PC-3 (cell line): ENCODE data around the gene TLE5. TPM values are rescaled to one million over a fixed set of nuclear protein-coding genes. Genes with fewer than 3 reads are reported as not detected.

Source experiments
- ATAC-seq: fragments of 200-7000 bp; cut with Tn5 transposase; 2 replicates; pipeline ENCODE4 v1.9.1; 2020; ENCODE audit warnings: mild to moderate bottlenecking, moderate library complexity
- BruUV-seq: library from RNA; stranded (reverse); fragments of 400-500 nt; replicated peaks from 2 replicates; lab custom pipeline; 2021; lab: Mats Ljungman, UMichigan
- CTCF ChIA-PET: fragments of 300-600 bp; sonication (Branson Sonifier 250); formaldehyde crosslinking; loops from one replicate; lab custom pipeline; 2022; ENCODE audit warnings: antibody characterized with exemption; lab: Charles Lee
- POLR2A ChIA-PET: fragments of 300-600 bp; sonication (Branson Sonifier 250); formaldehyde crosslinking; loops from one replicate; lab custom pipeline; 2022; ENCODE audit warnings: antibody characterized with exemption; ENCODE audit not compliant: unreplicated experiment; lab: Charles Lee
- DNase-seq: peaks from one replicate; pipeline ENCODE4 v3.0.0-alpha.2; 2015
- H2AFZ ChIP-seq: fragments of 300-600 bp; sonication (generic); 2 replicates; pipeline ENCODE4 v1.6.0; 2016; ENCODE audit warnings: antibody characterized with exemption, low read length
- H3F3A ChIP-seq: fragments of 300-600 bp; sonication (generic); one replicate; pipeline ENCODE4 v1.6.0; 2017; ENCODE audit warnings: antibody characterized with exemption, low read length, control low read depth, mild to moderate bottlenecking; ENCODE audit not compliant: unreplicated experiment
- H3K27ac ChIP-seq: fragments of 300-600 bp; sonication (generic); 2 replicates; pipeline ENCODE4 v1.5.1; 2016; ENCODE audit warnings: mild to moderate bottlenecking, low read length
- H3K27me3 ChIP-seq: fragments of 300-600 bp; sonication (generic); 2 replicates; pipeline ENCODE4 v1.6.1; 2016; ENCODE audit warnings: low read length, mixed read lengths
- H3K36me3 ChIP-seq: fragments of 300-600 bp; sonication (generic); 2 replicates; pipeline ENCODE4 v1.6.1; 2016; ENCODE audit warnings: low read depth, mixed run types, low read length, mixed read lengths
- H3K4me1 ChIP-seq: fragments of 300-600 bp; sonication (generic); 2 replicates; pipeline ENCODE4 v1.5.1; 2016; ENCODE audit warnings: low read length; ENCODE audit not compliant: insufficient read depth
- H3K4me2 ChIP-seq: fragments of 300-600 bp; sonication (generic); 2 replicates; pipeline ENCODE4 v1.6.0; 2016; ENCODE audit warnings: low read length
- H3K4me3 ChIP-seq: fragments of 300-600 bp; sonication (generic); 2 replicates; pipeline ENCODE4 v1.5.1; 2016; ENCODE audit warnings: mild to moderate bottlenecking, low read length, mixed read lengths
- H3K79me2 ChIP-seq: fragments of 300-600 bp; sonication (generic); 2 replicates; pipeline ENCODE4 v1.6.1; 2017; ENCODE audit warnings: low read length, mixed read lengths
- H3K9ac ChIP-seq: fragments of 300-600 bp; sonication (generic); 2 replicates; pipeline ENCODE4 v1.6.0; 2016; ENCODE audit warnings: mild to moderate bottlenecking, low read length
- H3K9me2 ChIP-seq: fragments of 300-600 bp; sonication (generic); replicated peaks from 2 replicates; pipeline ENCODE4 v1.6.1; 2016; ENCODE audit warnings: mixed run types, low read length, mixed read lengths
- H3K9me3 ChIP-seq: fragments of 300-600 bp; sonication (generic); 2 replicates; pipeline ENCODE4 v1.6.1; 2016; ENCODE audit warnings: low read length, mixed read lengths
- H4K20me1 ChIP-seq: fragments of 300-600 bp; sonication (generic); 2 replicates; pipeline ENCODE4 v1.6.1; 2016; ENCODE audit warnings: low read length, mixed read lengths
- EZH2 ChIP-seq: fragments of 300-600 bp; sonication (generic); IDR thresholded peaks from one replicate; pipeline ENCODE4 v1.6.1; 2017; ENCODE audit warnings: antibody characterized with exemption, mild to moderate bottlenecking, low read length; ENCODE audit not compliant: unreplicated experiment
- EZH2phosphoT487 ChIP-seq: fragments of 300-600 bp; sonication (generic); IDR thresholded peaks from 2 replicates; pipeline ENCODE4 v1.6.1; 2018; ENCODE audit warnings: mild to moderate bottlenecking, antibody characterized with exemption, low read length, borderline replicate concordance
- intact Hi-C: fragments of 100-400 bp; cut with micrococcal nuclease; formaldehyde crosslinking; loops from 2 replicates; pipeline ENCODE4 v1.9.0; 2023
- total RNA-seq: library from RNA; depleted of rRNA; stranded (reverse); fragments of >200 nt; gene quantifications from 2 replicates; pipeline ENCODE4 v1.2.3, GENCODE V29; 2014; rRNA removed
- TF ChIP-seq, protein P1 (sequence below): fragments of 300-600 bp; sonication (generic); conservative IDR thresholded peaks from 2 replicates; pipeline ENCODE4 v1.5.1; 2017; ENCODE audit warnings: antibody characterized with exemption, low read depth, mild to moderate bottlenecking, low read length

The TLE5 gene
- total RNA-seq, 1 experiment from 2014 or later = 351 TPM

DNA sequence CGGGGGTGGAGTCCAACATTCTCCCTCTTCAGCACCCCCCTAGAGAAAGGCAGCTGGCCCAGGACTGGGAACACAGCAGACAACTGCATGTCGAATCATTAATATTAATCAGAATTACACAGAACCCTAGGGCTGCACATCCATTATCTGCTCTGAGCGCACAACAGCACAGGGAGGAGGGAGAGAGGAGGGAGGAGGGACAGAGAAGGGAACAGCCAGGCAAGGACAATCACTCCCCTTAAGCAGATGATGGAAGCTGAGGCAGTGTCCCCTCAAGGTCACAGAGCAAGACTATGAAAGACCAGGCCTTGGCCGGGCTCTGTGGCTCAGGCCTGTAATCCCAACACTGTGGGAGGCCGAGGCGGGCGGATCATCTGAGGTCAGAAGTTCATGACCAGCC is 59.2 kb downstream of the TLE5 start:
- ChIA-PET POLR2A (interaction anchor here (0.7 kb wide), 1 partner anchor 33 kb away, joined by 6 read pairs; no protein-coding TSS in a partner anchor), CTCF (no interaction called here)
- H3K9ac ChIP-seq = no peak overlapping the region
- H4K20me1 ChIP-seq = no peaks in the 10 kb centered on the region
- no peaks in the 10 kb centered on the region for H3K27me3 ChIP-seq
- H2AFZ ChIP-seq = no peak overlapping the region
- H3K4me3 ChIP-seq = no peak overlapping the region
- no peaks in the 10 kb centered on the region for H3K9me3 ChIP-seq
- H3F3A ChIP-seq = no peaks in the 10 kb centered on the region
- no TSS peak for BruUV-seq
- no peak overlapping the region for H3K4me2 ChIP-seq
- intact Hi-C loops = no loop called here
- H3K4me1 ChIP-seq = no peaks in the 10 kb centered on the region
- no peaks in the 10 kb centered on the region for H3K79me2 ChIP-seq
- H3K9me2 ChIP-seq = no peaks in the 10 kb centered on the region
- no peak overlapping the region for H3K27ac ChIP-seq
- no peaks in the 10 kb centered on the region for H3K36me3 ChIP-seq
- ATAC-seq = no peak
- TF ChIP-seq, protein P1, sequence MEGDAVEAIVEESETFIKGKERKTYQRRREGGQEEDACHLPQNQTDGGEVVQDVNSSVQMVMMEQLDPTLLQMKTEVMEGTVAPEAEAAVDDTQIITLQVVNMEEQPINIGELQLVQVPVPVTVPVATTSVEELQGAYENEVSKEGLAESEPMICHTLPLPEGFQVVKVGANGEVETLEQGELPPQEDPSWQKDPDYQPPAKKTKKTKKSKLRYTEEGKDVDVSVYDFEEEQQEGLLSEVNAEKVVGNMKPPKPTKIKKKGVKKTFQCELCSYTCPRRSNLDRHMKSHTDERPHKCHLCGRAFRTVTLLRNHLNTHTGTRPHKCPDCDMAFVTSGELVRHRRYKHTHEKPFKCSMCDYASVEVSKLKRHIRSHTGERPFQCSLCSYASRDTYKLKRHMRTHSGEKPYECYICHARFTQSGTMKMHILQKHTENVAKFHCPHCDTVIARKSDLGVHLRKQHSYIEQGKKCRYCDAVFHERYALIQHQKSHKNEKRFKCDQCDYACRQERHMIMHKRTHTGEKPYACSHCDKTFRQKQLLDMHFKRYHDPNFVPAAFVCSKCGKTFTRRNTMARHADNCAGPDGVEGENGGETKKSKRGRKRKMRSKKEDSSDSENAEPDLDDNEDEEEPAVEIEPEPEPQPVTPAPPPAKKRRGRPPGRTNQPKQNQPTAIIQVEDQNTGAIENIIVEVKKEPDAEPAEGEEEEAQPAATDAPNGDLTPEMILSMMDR = no peak
- TF ChIP-seq EZH2phosphoT487 (no peak), EZH2 (no peak)
- DNase-seq = no peak

Other genes starting within 250 kb of the TLE5 start
- 1.6 and 2.3 TPM in 2 replicates for gene ZNF554, start 242.6 kb downstream of the TLE5 start, total RNA-seq
- 0.75 and 0.84 TPM in 2 replicates for gene ZNF555, start 221.0 kb downstream of the TLE5 start, total RNA-seq
- gene ZNF556, start 195.2 kb downstream of the TLE5 start, total RNA-seq = 0.04 TPM in 1 of 2 replicates, not detected in the other
- gene ZNF57, start 161.6 kb downstream of the TLE5 start, total RNA-seq = 1.6 and 3.3 TPM in 2 replicates
- gene ZNF77, start 117.5 kb downstream of the TLE5 start, total RNA-seq = 2.1 and 5.1 TPM in 2 replicates
- gene TLE6, start 84.9 kb downstream of the TLE5 start, total RNA-seq = 1.9 and 4.1 TPM in 2 replicates
- gene TLE2, start 33.2 kb downstream of the TLE5 start, total RNA-seq = 7.7 and 10.0 TPM in 2 replicates
- 59.6 and 89.4 TPM in 2 replicates for gene GNA11, start 31.9 kb upstream of the TLE5 start, total RNA-seq
- not detected in 2 replicates for gene GNA15, start 73.5 kb upstream of the TLE5 start, total RNA-seq
- 0.26 and 1.3 TPM in 2 replicates for gene S1PR4, start 116.3 kb upstream of the TLE5 start, total RNA-seq
- gene NCLN, start 123.4 kb upstream of the TLE5 start, total RNA-seq = 74.7 and 132 TPM in 2 replicates
- gene CELF5, start 162.2 kb upstream of the TLE5 start, total RNA-seq = 0.44 and 0.75 TPM in 2 replicates